SK-N-SH (cell line): ENCODE data around the gene AGL. TPM values are rescaled to one million over a fixed set of nuclear protein-coding genes. Genes with fewer than 3 reads are reported as not detected.
A peak's percentile ranks its signal among the peaks of the same experiment; 100 is the strongest.
"Not testable (repeated sequence)": the region's sequence is repeated elsewhere in the genome, so short reads cannot be mapped to it uniquely, and the experiment has no call there.

Source experiments
- CTCF ChIA-PET: fragments of 300-600, 350-600 bp; formaldehyde crosslinking; extraction: SDS; loops from one replicate; lab custom pipeline; 2021; lab: Yijun Ruan, JAX
- POLR2A ChIA-PET: fragments of 350-600 bp; sonication (Branson Sonifier 250); formaldehyde crosslinking; extraction: SDS; loops from one replicate; lab custom pipeline; 2020; ENCODE audit warnings: antibody characterized with exemption, inconsistent platforms; lab: Yijun Ruan, JAX
- DNase-seq: peaks from one replicate; pipeline ENCODE4 v3.0.0; 2012
- H2AFZ ChIP-seq: fragments of 200-600 bp; sonication (generic); 2 replicates; pipeline ENCODE4 v1.8.1; 2016; ENCODE audit warnings: antibody characterized with exemption, mild to moderate bottlenecking, low read depth
- H3F3A ChIP-seq: fragments of 200-600 bp; sonication (generic); replicated peaks from 2 replicates; pipeline ENCODE3; 2016; ENCODE audit warnings: antibody characterized with exemption, mild to moderate bottlenecking; ENCODE audit not compliant: insufficient read depth
- H3K27ac ChIP-seq, 2 experiments: fragments of 200-500 bp in 1 of 2; fragments of 200-600 bp in 1 of 2; sonication (Bioruptor generic) in 1 of 2; sonication (generic), shearing (Covaris generic) in 1 of 2; 2 replicates each; pipeline versions ENCODE4 v1.5.1 to v1.6.1; 2014 to 2016; ENCODE audit warnings: low read depth in 2 of 2, inconsistent platforms in 1 of 2, low read length in 1 of 2, mild to moderate bottlenecking in 1 of 2, mixed read lengths in 1 of 2
- H3K27me3 ChIP-seq: fragments of 200-600 bp; sonication (generic), shearing (Covaris generic); 2 replicates; pipeline ENCODE4 v1.6.1; 2016; ENCODE audit warnings: mixed run types; ENCODE audit not compliant: insufficient read depth
- H3K36me3 ChIP-seq, 2 experiments: fragments of 200-500 bp in 1 of 2; fragments of 200-600 bp in 1 of 2; sonication (Bioruptor generic) in 1 of 2; sonication (generic) in 1 of 2; replicated peaks in 1 of 2; 2 replicates each; pipeline versions ENCODE3 to v1.5.1; 2014 to 2016; ENCODE audit warnings: low read length in 1 of 2, mild to moderate bottlenecking in 1 of 2; ENCODE audit not compliant: insufficient read depth in 2 of 2, control insufficient read depth in 1 of 2
- H3K4me1 ChIP-seq, 2 experiments: fragments of 200-500 bp in 1 of 2; fragments of 200-600 bp in 1 of 2; sonication (Bioruptor generic) in 1 of 2; sonication (generic), shearing (Covaris generic) in 1 of 2; 2 replicates each; pipeline versions ENCODE4 v1.5.1 to v1.6.1; 2014 to 2016; ENCODE audit warnings: low read depth in 1 of 2, low read length in 1 of 2, mixed run types in 1 of 2; ENCODE audit not compliant: insufficient read depth in 2 of 2, control insufficient read depth in 1 of 2
- H3K4me2 ChIP-seq: fragments of 200-600 bp; sonication (generic), shearing (Covaris generic); 2 replicates; pipeline ENCODE4 v1.6.1; 2017; ENCODE audit warnings: mixed run types
- H3K4me3 ChIP-seq, 2 experiments: fragments of 200-500 bp in 1 of 2; fragments of 200-600 bp in 1 of 2; sonication (Bioruptor generic) in 1 of 2; sonication (generic), shearing (Covaris generic) in 1 of 2; 2 replicates each; pipeline versions ENCODE4 v1.5.1 to v1.8.1; 2014 to 2016; ENCODE audit warnings: low read depth in 2 of 2, inconsistent platforms in 1 of 2, low read length in 1 of 2, mild to moderate bottlenecking in 1 of 2, mixed read lengths in 1 of 2, moderate library complexity in 1 of 2
- H3K79me2 ChIP-seq: fragments of 200-600 bp; sonication (generic); 2 replicates; pipeline ENCODE4 v1.8.1; 2017; ENCODE audit warnings: mild to moderate bottlenecking; ENCODE audit not compliant: insufficient read depth
- H3K9ac ChIP-seq: fragments of 200-600 bp; sonication (generic); 2 replicates; pipeline ENCODE4 v1.6.1; 2017; ENCODE audit warnings: mixed run types
- H3K9me2 ChIP-seq: fragments of 200-600 bp; sonication (generic); 2 replicates; pipeline ENCODE4 v1.6.1; 2017; ENCODE audit warnings: mixed run types
- H3K9me3 ChIP-seq: fragments of 200-600 bp; sonication (generic); 2 replicates; pipeline ENCODE4 v1.6.1; 2017; ENCODE audit warnings: mixed run types, mild to moderate bottlenecking, moderate library complexity
- H4K20me1 ChIP-seq: fragments of 200-600 bp; sonication (generic); 2 replicates; pipeline ENCODE4 v1.6.1; 2017; ENCODE audit warnings: mild to moderate bottlenecking, mixed run types; ENCODE audit not compliant: insufficient read depth
- ELF1 ChIP-seq: IDR thresholded peaks from 2 replicates; pipeline ENCODE4 v1.4.0; 2012
- EP300 ChIP-seq, 2 experiments: IDR thresholded peaks; 2 replicates each; pipeline versions ENCODE4 v1.4.0 to v1.6.1; 2012; ENCODE audit warnings: borderline replicate concordance in 1 of 2, low read depth in 1 of 2, low read length in 1 of 2
- EZH2phosphoT487 ChIP-seq: fragments of 200-600 bp; sonication (generic); IDR thresholded peaks from 2 replicates; pipeline ENCODE4 v1.6.1; 2017; ENCODE audit warnings: low read depth, mixed run types, mild to moderate bottlenecking, antibody characterized with exemption, moderate library complexity, borderline replicate concordance
- FOSL2 ChIP-seq: IDR thresholded peaks from 2 replicates; pipeline ENCODE4 v1.4.0; 2012; ENCODE audit warnings: low read depth, mild to moderate bottlenecking, moderate library complexity, borderline replicate concordance
- FOXM1 ChIP-seq: IDR thresholded peaks from 2 replicates; pipeline ENCODE4 v1.4.0; 2012; ENCODE audit warnings: low read depth, mild to moderate bottlenecking
- GABPA ChIP-seq: IDR thresholded peaks from 2 replicates; pipeline ENCODE4 v1.4.0; 2012; ENCODE audit warnings: low read depth, mild to moderate bottlenecking
- GATA2 ChIP-seq: sonication (generic); formaldehyde crosslinking; IDR thresholded peaks from 2 replicates; pipeline ENCODE4 v1.5.0; 2020; ENCODE audit warnings: mild to moderate bottlenecking, missing genetic modification reagents
- IRF3 ChIP-seq: fragments of 150-350 bp; IDR thresholded peaks from 2 replicates; pipeline ENCODE4 v1.6.1; 2016; ENCODE audit warnings: mild to moderate bottlenecking, low read depth, low read length
- JUND ChIP-seq: IDR thresholded peaks from 2 replicates; pipeline ENCODE4 v1.4.0; 2012
- MAX ChIP-seq: IDR thresholded peaks from 2 replicates; pipeline ENCODE4 v1.4.0; 2012; ENCODE audit warnings: low read depth
- MEF2A ChIP-seq: IDR thresholded peaks from 2 replicates; pipeline ENCODE4 v1.4.0; 2012; ENCODE audit warnings: low read depth, borderline replicate concordance
- NFIC ChIP-seq: IDR thresholded peaks from 2 replicates; pipeline ENCODE4 v1.4.0; 2012; ENCODE audit warnings: borderline replicate concordance
- NRF1 ChIP-seq: IDR thresholded peaks from 2 replicates; pipeline ENCODE4 v1.6.1; 2012; ENCODE audit warnings: low read depth, mild to moderate bottlenecking, low read length
- POLR2AphosphoS5 ChIP-seq: IDR thresholded peaks from 2 replicates; pipeline ENCODE4 v1.6.1; 2012; ENCODE audit warnings: low read depth, low read length
- RAD21 ChIP-seq: IDR thresholded peaks from 2 replicates; pipeline ENCODE4 v1.6.1; 2012; ENCODE audit warnings: mild to moderate bottlenecking, low read length
- RXRA ChIP-seq: IDR thresholded peaks from 2 replicates; pipeline ENCODE4 v1.4.0; 2012; ENCODE audit warnings: low read depth, mild to moderate bottlenecking, borderline replicate concordance
- TCF12 ChIP-seq: IDR thresholded peaks from 2 replicates; pipeline ENCODE4 v1.4.0; 2012
- USF2 ChIP-seq: fragments of 150-350 bp; IDR thresholded peaks from 2 replicates; pipeline ENCODE4 v1.6.1; 2017; ENCODE audit warnings: antibody characterized with exemption, low read length, low read depth, borderline replicate concordance
- YY1 ChIP-seq: IDR thresholded peaks from 2 replicates; pipeline ENCODE4 v1.4.0; 2012; ENCODE audit warnings: low read depth, mild to moderate bottlenecking
- ZBTB33 ChIP-seq: IDR thresholded peaks from 2 replicates; pipeline ENCODE4 v1.4.0; 2012; ENCODE audit warnings: low read depth, borderline replicate concordance
- WGBS: methylation state at CpG from one replicate; pipeline ENCODE4 v1.1.6; 2017; ENCODE audit warnings: low lambda C conversion rate; 5-methylcytosine and 5-hydroxymethylcytosine counted together
- polyA plus RNA-seq, 3 experiments: library from polyadenylated mRNA; depleted of rRNA; stranded (reverse); fragments of >200 nt; gene quantifications; 2 replicates each; pipeline ENCODE4 v1.2.3, GENCODE V29; 2012

The AGL gene
- polyA plus RNA-seq, 1 of the 3 experiments (the other 2 are of a cell fraction) = 1.5 TPM

- H3K9me2 ChIP-seq, H3K36me3 ChIP-seq, H3K4me2 ChIP-seq, H3K9me3 ChIP-seq, H4K20me1 ChIP-seq, H3K27me3 ChIP-seq, H2AFZ ChIP-seq, CTCF ChIA-PET, H3K27ac ChIP-seq, H3K4me3 ChIP-seq, POLR2A ChIA-PET, H3K9ac ChIP-seq, DNase-seq, H3K4me1 ChIP-seq, H3K79me2 ChIP-seq: not testable (repeated sequence)
- 90% methylated on average over 5 of the region's 5 CpGs for WGBS
- peaks cover 21% of the 10 kb centered on the region for H3F3A ChIP-seq
These were observed 110.1 kb downstream of the AGL start for GRCh38 chr1:99960260-99960659.

GRCh38 chr1:99963041-99963795 lies 113.1 kb downstream of the AGL start:
- DNase-seq = no peak
- H3K9me2 ChIP-seq = no peaks in the 10 kb centered on the region
- CTCF ChIA-PET = no interaction called here
- H3K4me1 ChIP-seq = peaks cover 0 to 3% of the 10 kb centered on the region in 2 experiments; a peak in 1 of 4 replicates
- peaks cover 15% of the 10 kb centered on the region for H3F3A ChIP-seq
- H3K9ac ChIP-seq = no peak overlapping the region
- POLR2A ChIA-PET = no interaction called here
- TF ChIP-seq JUND (peak; percentile 45), FOSL2 (peak; percentile 33; the same call in 1 of the 2 replicates), FOXM1 (no peak)
- H4K20me1 ChIP-seq = no peaks in the 10 kb centered on the region
- H3K4me3 ChIP-seq = no peak overlapping the region
- H3K4me2 ChIP-seq = no peak overlapping the region; the same call in 1 of the 2 replicates
- peak overlapping the region; percentile 90; the same call in 1 of the 2 replicates for H2AFZ ChIP-seq
- no peaks in the 10 kb centered on the region for H3K36me3 ChIP-seq
- peak overlapping the region in 1 of 2 experiments; percentile 65; a peak in 2 of 4 replicates for H3K27ac ChIP-seq
- H3K9me3 ChIP-seq = no peaks in the 10 kb centered on the region
- no peaks in the 10 kb centered on the region for H3K79me2 ChIP-seq
- H3K27me3 ChIP-seq = no peaks in the 10 kb centered on the region

- Histone ChIP-seq H3K27me3 (no peaks in the 10 kb centered on the region), H3K4me3 (no peak overlapping the region), H3K9me3 (no peaks in the 10 kb centered on the region), H3K4me1 (peaks cover 0 to 9% of the 10 kb centered on the region in 2 experiments; a peak in 2 of 4 replicates), H3K9me2 (no peaks in the 10 kb centered on the region), H3K9ac (no peak overlapping the region), H3K79me2 (no peaks in the 10 kb centered on the region), H2AFZ (no peak overlapping the region), H3K4me2 (no peak overlapping the region), H3K36me3 (no peaks in the 10 kb centered on the region), H4K20me1 (no peaks in the 10 kb centered on the region), H3F3A (peaks cover 15% of the 10 kb centered on the region), H3K27ac (no peak overlapping the region)
- WGBS = 83% methylated on average over 3 of the region's 3 CpGs
- ChIA-PET CTCF (no interaction called here), POLR2A (no interaction called here)
- TF ChIP-seq YY1 = no peak
- TF ChIP-seq USF2 = no peak
- no peak for TF ChIP-seq EP300 (IDR thresholded peaks at IDR 0.05; ENCODE audit: borderline replicate concordance in 1 of 2, low read depth in 1 of 2, low read length in 1 of 2)
- no peak for TF ChIP-seq IRF3
- TF ChIP-seq EZH2phosphoT487 = no peak
- TF ChIP-seq POLR2AphosphoS5 = no peak
- TF ChIP-seq GABPA = no peak
- TF ChIP-seq ZBTB33 = no peak
- TF ChIP-seq NRF1 = no peak
- no peak for TF ChIP-seq RAD21
- no peak for TF ChIP-seq ELF1
- TF ChIP-seq MAX = no peak
- TF ChIP-seq GATA2 (CRISPR knock-in tag) = no peak
- TF ChIP-seq TCF12 = no peak
- no peak for TF ChIP-seq RXRA
- no peak for TF ChIP-seq MEF2A
- no peak for TF ChIP-seq NFIC
- DNase-seq = no peak
These were observed 114.6 kb downstream of the AGL start for GRCh38 chr1:99964806-99965205.
